Vagina (tissue), 2 donors: Measurements from ENCODE around the gene SERTAD2. TPM values are rescaled to one million over a fixed set of nuclear protein-coding genes. Genes with fewer than 3 reads are reported as not detected.
A peak's percentile ranks its signal among the peaks of the same experiment; 100 is the strongest.

ENCODE experiments used
- DNase-seq, 2 donors: peaks; one replicate each; pipeline ENCODE4 v3.0.0-alpha.2; 2017; ENCODE audit errors: extremely low spot score in 2 of 2
- H3K27ac ChIP-seq: fragments of 200-600 bp; sonication (generic); one replicate; pipeline ENCODE4 v1.5.1; 2019
- H3K27me3 ChIP-seq: fragments of 200-600 bp; sonication (generic); one replicate; pipeline ENCODE4 v1.5.1; 2019
- H3K36me3 ChIP-seq, 2 donors: fragments of 200-600 bp; sonication (generic); one replicate each; pipeline ENCODE4 v1.5.1; 2017 to 2019
- H3K4me1 ChIP-seq: fragments of 200-600 bp; sonication (generic); one replicate; pipeline ENCODE4 v1.5.1; 2019
- H3K4me3 ChIP-seq, 2 donors: fragments of 200-600 bp; sonication (generic); 1 replicate in 1 of 2; 2 replicates in 1 of 2; pipeline ENCODE4 v1.5.1; 2016 to 2019
- H3K9me3 ChIP-seq: fragments of 200-600 bp; sonication (generic); one replicate; pipeline ENCODE4 v1.5.1; 2019
- POLR2A ChIP-seq, 2 donors: fragments of 450-650 bp; IDR thresholded peaks; one replicate each; pipeline ENCODE4 v1.6.1; 2017; ENCODE audit warnings: antibody characterized with exemption in 2 of 2, mild to moderate bottlenecking in 2 of 2, moderate library complexity in 2 of 2
- POLR2AphosphoS5 ChIP-seq, 2 donors: sonication (generic); formaldehyde crosslinking; IDR thresholded peaks; one replicate each; pipeline ENCODE4 v1.9.0; 2017; ENCODE audit warnings: antibody characterized with exemption in 2 of 2, mild to moderate bottlenecking in 2 of 2, low read depth in 1 of 2; ENCODE audit not compliant: insufficient read depth in 1 of 2
- intact Hi-C: fragments of 100-400 bp; cut with DNase I; formaldehyde crosslinking; loops from one replicate; pipeline ENCODE4 v1.15.1; 2023
- total RNA-seq: library from RNA; depleted of rRNA; stranded (reverse); fragments of >200 nt; gene quantifications from one replicate; pipeline ENCODE4 v1.2.3, GENCODE V29; 2016
- TF ChIP-seq, protein P1 (sequence below), 3 experiments: fragments of 450-650 bp in 2 of 3; fragments of 200-600 bp in 1 of 3; sonication (generic) in 1 of 3; IDR thresholded peaks; one replicate each; pipeline ENCODE4 v1.5.1; 2017 to 2019; ENCODE audit warnings: antibody characterized with exemption in 3 of 3, mild to moderate bottlenecking in 2 of 3, moderate library complexity in 2 of 3

The SERTAD2 gene
- total RNA-seq, 1 donor from 2014 or later: 19.2 TPM

DNA sequence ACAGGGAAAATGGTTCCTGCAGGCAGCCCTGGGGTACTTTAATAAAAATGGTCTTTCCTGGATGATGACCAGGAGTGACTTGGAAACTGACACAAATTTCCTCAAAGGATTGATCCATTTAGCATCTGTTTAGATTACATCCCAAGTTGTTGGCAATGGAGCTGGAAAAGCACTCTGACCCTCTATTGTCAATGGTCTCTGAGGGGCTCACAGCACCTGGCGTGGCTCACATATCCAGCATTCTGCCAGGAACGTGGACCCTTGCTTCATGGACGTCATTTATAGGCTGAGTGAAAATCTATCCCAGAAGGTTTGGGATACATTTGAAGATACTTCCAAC, 43.8 kb downstream of the SERTAD2 start:
- no peak for DNase-seq
- peaks cover 42% of the 10 kb centered on the region for H3K4me1 ChIP-seq
- intact Hi-C loops: no loop called here
- H3K4me3 ChIP-seq: peak overlapping the region; percentile 55 to 64
- TF ChIP-seq, protein P1, sequence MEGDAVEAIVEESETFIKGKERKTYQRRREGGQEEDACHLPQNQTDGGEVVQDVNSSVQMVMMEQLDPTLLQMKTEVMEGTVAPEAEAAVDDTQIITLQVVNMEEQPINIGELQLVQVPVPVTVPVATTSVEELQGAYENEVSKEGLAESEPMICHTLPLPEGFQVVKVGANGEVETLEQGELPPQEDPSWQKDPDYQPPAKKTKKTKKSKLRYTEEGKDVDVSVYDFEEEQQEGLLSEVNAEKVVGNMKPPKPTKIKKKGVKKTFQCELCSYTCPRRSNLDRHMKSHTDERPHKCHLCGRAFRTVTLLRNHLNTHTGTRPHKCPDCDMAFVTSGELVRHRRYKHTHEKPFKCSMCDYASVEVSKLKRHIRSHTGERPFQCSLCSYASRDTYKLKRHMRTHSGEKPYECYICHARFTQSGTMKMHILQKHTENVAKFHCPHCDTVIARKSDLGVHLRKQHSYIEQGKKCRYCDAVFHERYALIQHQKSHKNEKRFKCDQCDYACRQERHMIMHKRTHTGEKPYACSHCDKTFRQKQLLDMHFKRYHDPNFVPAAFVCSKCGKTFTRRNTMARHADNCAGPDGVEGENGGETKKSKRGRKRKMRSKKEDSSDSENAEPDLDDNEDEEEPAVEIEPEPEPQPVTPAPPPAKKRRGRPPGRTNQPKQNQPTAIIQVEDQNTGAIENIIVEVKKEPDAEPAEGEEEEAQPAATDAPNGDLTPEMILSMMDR (IDR thresholded peaks at IDR 0.05): no peak
- no peak for TF ChIP-seq POLR2A (IDR thresholded peaks at IDR 0.05)
- TF ChIP-seq POLR2AphosphoS5 (IDR thresholded peaks at IDR 0.05; ENCODE audit: insufficient read depth in 1 of 2, low read depth in 1 of 2): no peak
- no peaks in the 10 kb centered on the region for H3K36me3 ChIP-seq
- no peaks in the 10 kb centered on the region for H3K27me3 ChIP-seq
- H3K27ac ChIP-seq: peak overlapping the region; percentile 83
- no peaks in the 10 kb centered on the region for H3K9me3 ChIP-seq

DNA sequence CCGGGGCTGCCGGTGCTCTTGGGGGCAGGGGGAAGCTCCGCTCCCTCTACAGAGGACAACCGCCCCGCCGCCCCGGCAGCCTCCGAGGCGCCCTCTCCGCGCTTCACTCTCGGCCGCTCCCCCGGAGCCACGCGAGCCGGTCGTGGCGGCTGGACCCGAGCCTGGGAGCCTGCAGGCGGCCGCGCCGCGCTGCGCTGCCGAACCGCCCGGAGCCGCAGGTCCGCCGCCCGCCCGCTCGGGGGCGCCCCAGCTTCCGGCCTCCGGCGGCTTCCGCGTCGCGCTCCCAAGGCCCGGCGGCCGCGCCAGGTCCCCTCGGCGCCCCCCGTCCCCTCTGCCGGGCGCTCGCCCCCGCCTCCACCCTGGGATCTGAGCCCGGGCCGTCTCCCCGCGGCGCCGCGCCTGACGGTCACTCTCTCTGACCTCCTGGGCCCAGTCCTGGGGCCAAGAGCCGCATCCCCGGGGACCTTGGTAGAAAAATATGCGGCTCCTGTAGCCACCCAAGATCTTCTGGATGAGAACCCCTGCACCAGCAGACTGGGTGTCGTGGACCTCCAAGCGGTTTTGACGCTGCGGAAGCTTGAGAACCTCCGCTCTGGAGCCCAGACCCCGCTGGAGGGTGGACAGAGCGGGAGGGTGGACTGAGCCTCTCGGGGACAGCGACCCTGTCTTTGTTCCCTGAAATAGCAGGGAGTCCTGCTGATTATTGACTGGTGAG, 44.3 kb downstream of the SERTAD2 start:
- Histone ChIP-seq H3K4me3 (peak overlapping the region; percentile 55 to 64), H3K36me3 (no peaks in the 10 kb centered on the region), H3K27me3 (no peaks in the 10 kb centered on the region), H3K27ac (peak overlapping the region; percentile 83), H3K9me3 (no peaks in the 10 kb centered on the region), H3K4me1 (peaks cover 48% of the 10 kb centered on the region)
- DNase-seq: peak in 1 of 2 donors; percentile 83
- TF ChIP-seq POLR2A (IDR thresholded peaks at IDR 0.05): no peak
- TF ChIP-seq, protein P1 (IDR thresholded peaks at IDR 0.05): no peak
- TF ChIP-seq POLR2AphosphoS5 (IDR thresholded peaks at IDR 0.05; ENCODE audit: insufficient read depth in 1 of 2, low read depth in 1 of 2): no peak
- intact Hi-C loops: no loop called here

GRCh38 chr2:64608867-64609226, 44.9 kb downstream of the SERTAD2 start:
- peak overlapping the region; percentile 83 for H3K27ac ChIP-seq
- no peaks in the 10 kb centered on the region for H3K36me3 ChIP-seq
- peak in 1 of 2 donors; percentile 83 for DNase-seq
- TF ChIP-seq POLR2A (IDR thresholded peaks at IDR 0.05) (no peak), POLR2AphosphoS5 (IDR thresholded peaks at IDR 0.05; ENCODE audit: insufficient read depth in 1 of 2, low read depth in 1 of 2) (no peak)
- TF ChIP-seq, protein P1 (IDR thresholded peaks at IDR 0.05): no peak
- H3K4me1 ChIP-seq: peaks cover 48% of the 10 kb centered on the region
- H3K4me3 ChIP-seq: peak overlapping the region; percentile 55 to 64
- no peaks in the 10 kb centered on the region for H3K9me3 ChIP-seq
- intact Hi-C loops: no loop called here
- no peaks in the 10 kb centered on the region for H3K27me3 ChIP-seq

- no peaks in the 10 kb centered on the region for H3K36me3 ChIP-seq
- no peaks in the 10 kb centered on the region for H3K9me3 ChIP-seq
- H3K27ac ChIP-seq: peak overlapping the region; percentile 83
- intact Hi-C loops: no loop called here
- peak in 1 of 2 donors; percentile 87 for DNase-seq
- no peaks in the 10 kb centered on the region for H3K27me3 ChIP-seq
- peak overlapping the region; percentile 12 to 14 for H3K4me3 ChIP-seq
- TF ChIP-seq, protein P1 (IDR thresholded peaks at IDR 0.05): no peak
- TF ChIP-seq POLR2AphosphoS5 (IDR thresholded peaks at IDR 0.05; ENCODE audit: insufficient read depth in 1 of 2, low read depth in 1 of 2): peak in 1 of 2 donors; percentile 59
- H3K4me1 ChIP-seq: peaks cover 48% of the 10 kb centered on the region
Observed at GRCh38 chr2:64607381-64608304, 46.1 kb downstream of the SERTAD2 start.
